ENCODE measurements around the gene WFDC1. TPM values are rescaled to one million over a fixed set of nuclear protein-coding genes. Genes with fewer than 3 reads are reported as not detected.

The WFDC1 gene
- total and polyA plus RNA-seq, 4 donors, result 6.5 to 14.8 (median 11.4) TPM

GRCh38 chr16:84331998-84332780 is 37.5 kb downstream of the WFDC1 start:
- peaks cover 0 to 4% (median 0%) of the 10 kb centered on the region in 4 donors for H3K36me3 ChIP-seq (ENCODE audit: control insufficient read depth in 4 of 4, insufficient read depth in 4 of 4, low read length in 4 of 4)
- no peak overlapping the region for H3K4me3 ChIP-seq
- ATAC-seq (ENCODE audit: insufficient read depth, low FRiP score) (no peak), DNase-seq (no peak)
- no peak overlapping the region for H3K9ac ChIP-seq (ENCODE audit: insufficient read depth in 1 of 2, low read length in 2 of 2)
- H3K9me3 ChIP-seq (ENCODE audit: control insufficient read depth in 4 of 4, insufficient read depth in 3 of 4, low read length in 3 of 4), result peaks cover 0 to 4% (median 0%) of the 10 kb centered on the region in 4 donors
- H3K27ac ChIP-seq (ENCODE audit: low read depth in 1 of 2, low read length in 1 of 2), result no peak overlapping the region
- no peak for TF ChIP-seq CTCF (IDR thresholded peaks at IDR 0.05; ENCODE audit: control extremely low read depth, extremely low read depth)
- WGBS, 2 donors, result 90 to 91% methylated on average over 17 of the region's 17 CpGs
- no peaks in the 10 kb centered on the region for H3K4me1 ChIP-seq (ENCODE audit: control insufficient read depth in 5 of 5, insufficient read depth in 5 of 5, low read length in 5 of 5)
- no peaks in the 10 kb centered on the region for H3K27me3 ChIP-seq (ENCODE audit: control insufficient read depth in 3 of 3, insufficient read depth in 3 of 3, low read length in 2 of 3)

- WGBS, 2 donors, result 67 to 85% methylated on average over 10 of the region's 10 CpGs
- peak; percentile 11 to 75 (median 37) for DNase-seq
- peak overlapping the region in 1 of 2 donors; percentile 4 for H3K27ac ChIP-seq (ENCODE audit: low read depth in 1 of 2, low read length in 1 of 2)
Measured at GRCh38 chr16:84332975-84333684, 38.5 kb downstream of the WFDC1 start.

GRCh38 chr16:84334058-84334457 is 39.4 kb downstream of the WFDC1 start:
- no peak for ATAC-seq (ENCODE audit: insufficient read depth, low FRiP score)
- no peak for TF ChIP-seq CTCF (IDR thresholded peaks at IDR 0.05; ENCODE audit: control extremely low read depth, extremely low read depth)
- H3K9ac ChIP-seq (ENCODE audit: insufficient read depth in 1 of 2, low read length in 2 of 2), result no peak overlapping the region
- no peak overlapping the region for H3K4me3 ChIP-seq
- no peaks in the 10 kb centered on the region for H3K4me1 ChIP-seq (ENCODE audit: control insufficient read depth in 5 of 5, insufficient read depth in 5 of 5, low read length in 5 of 5)
- peaks cover 0 to 2% (median 0%) of the 10 kb centered on the region in 4 donors for H3K36me3 ChIP-seq (ENCODE audit: control insufficient read depth in 4 of 4, insufficient read depth in 4 of 4, low read length in 4 of 4)
- 84 to 87% methylated on average over 3 of the region's 3 CpGs for WGBS, 2 donors
- DNase-seq, result no peak
- peaks cover 0 to 4% (median 0%) of the 10 kb centered on the region in 4 donors for H3K9me3 ChIP-seq (ENCODE audit: control insufficient read depth in 4 of 4, insufficient read depth in 3 of 4, low read length in 3 of 4)
- H3K27ac ChIP-seq (ENCODE audit: low read depth in 1 of 2, low read length in 1 of 2), result peak overlapping the region in 1 of 2 donors; percentile 4
- H3K27me3 ChIP-seq (ENCODE audit: control insufficient read depth in 3 of 3, insufficient read depth in 3 of 3, low read length in 2 of 3), result no peaks in the 10 kb centered on the region

More at GRCh38 chr16:84332975-84333684, 38.5 kb downstream of the WFDC1 start:
- ATAC-seq (ENCODE audit: insufficient read depth, low FRiP score), result no peak
- Histone ChIP-seq H3K9me3 (ENCODE audit: control insufficient read depth in 4 of 4, insufficient read depth in 3 of 4, low read length in 3 of 4) (peaks cover 0 to 4% (median 0%) of the 10 kb centered on the region in 4 donors), H3K4me3 (no peak overlapping the region), H3K36me3 (ENCODE audit: control insufficient read depth in 4 of 4, insufficient read depth in 4 of 4, low read length in 4 of 4) (peaks cover 0 to 4% (median 0%) of the 10 kb centered on the region in 4 donors), H3K27me3 (ENCODE audit: control insufficient read depth in 3 of 3, insufficient read depth in 3 of 3, low read length in 2 of 3) (no peaks in the 10 kb centered on the region), H3K9ac (ENCODE audit: insufficient read depth in 1 of 2, low read length in 2 of 2) (no peak overlapping the region), H3K4me1 (ENCODE audit: control insufficient read depth in 5 of 5, insufficient read depth in 5 of 5, low read length in 5 of 5) (no peaks in the 10 kb centered on the region)
- TF ChIP-seq CTCF (IDR thresholded peaks at IDR 0.05; ENCODE audit: control extremely low read depth, extremely low read depth), result no peak
